Neural cell (in vitro differentiated cells): ENCODE results near the gene RASAL3. TPM values are rescaled to one million over a fixed set of nuclear protein-coding genes. Genes with fewer than 3 reads are reported as not detected.

Experiments used
- H2AFZ ChIP-seq: fragments of 200-600, 300-800 bp; sonication (generic), shearing (Covaris generic); 2 replicates; pipeline ENCODE4 v1.6.0; 2014; ENCODE audit warnings: low read depth, mild to moderate bottlenecking, antibody characterized with exemption, low read length, moderate library complexity
- H3F3A ChIP-seq: fragments of 200-600 bp; shearing (Covaris generic); 2 replicates; pipeline ENCODE4 v1.6.1; 2016; ENCODE audit warnings: mild to moderate bottlenecking, moderate library complexity, mixed read lengths, antibody characterized with exemption, low read length; ENCODE audit not compliant: insufficient read depth, poor library complexity, severe bottlenecking
- H3K27ac ChIP-seq: fragments of 200-600, 300-800 bp; sonication (generic), shearing (Covaris generic); 2 replicates; pipeline ENCODE4 v1.5.1; 2014; ENCODE audit warnings: mild to moderate bottlenecking, low read length, moderate library complexity
- H3K27me3 ChIP-seq: fragments of 300-800, 200-600 bp; sonication (generic), shearing (Covaris generic); 2 replicates; pipeline ENCODE4 v1.6.0; 2014; ENCODE audit warnings: mild to moderate bottlenecking, low read depth, low read length, moderate library complexity; ENCODE audit not compliant: insufficient read depth
- H3K36me3 ChIP-seq: fragments of 300-800, 200-600 bp; sonication (generic), shearing (Covaris generic); 2 replicates; pipeline ENCODE4 v1.5.1; 2014; ENCODE audit warnings: mild to moderate bottlenecking, antibody characterized with exemption, low read length, moderate library complexity; ENCODE audit not compliant: insufficient read depth
- H3K4me2 ChIP-seq: fragments of 300-800, 200-600 bp; sonication (generic), shearing (Covaris generic); 2 replicates; pipeline ENCODE4 v1.6.0; 2014; ENCODE audit warnings: mild to moderate bottlenecking, low read length
- H3K4me3 ChIP-seq: fragments of 300-800, 200-600 bp; sonication (generic), shearing (Covaris generic); 2 replicates; pipeline ENCODE4 v1.5.1; 2014; ENCODE audit warnings: mild to moderate bottlenecking, low read length, moderate library complexity
- H3K79me2 ChIP-seq: fragments of 200-600 bp; shearing (Covaris generic); replicated peaks from 2 replicates; pipeline ENCODE4 v1.6.0; 2014; ENCODE audit warnings: mild to moderate bottlenecking, low read length, moderate library complexity; ENCODE audit not compliant: insufficient read depth
- H3K9ac ChIP-seq: fragments of 300-800, 200-600 bp; sonication (generic), shearing (Covaris generic); 2 replicates; pipeline ENCODE4 v1.6.1; 2016; ENCODE audit warnings: mild to moderate bottlenecking, low read length, mixed read lengths
- H3K9me2 ChIP-seq: fragments of 200-600 bp; shearing (Covaris generic); 2 replicates; pipeline ENCODE4 v1.6.1; 2016; ENCODE audit warnings: mild to moderate bottlenecking, low read length, mixed read lengths; ENCODE audit not compliant: insufficient read depth
- H3K9me3 ChIP-seq: fragments of 200-600, 300-800 bp; sonication (generic), shearing (Covaris generic); 2 replicates; pipeline ENCODE4 v1.6.1; 2016; ENCODE audit warnings: mild to moderate bottlenecking, mixed run types, low read length, moderate library complexity, mixed read lengths
- H4K20me1 ChIP-seq: fragments of 200-600 bp; shearing (Covaris generic); 2 replicates; pipeline ENCODE4 v1.6.1; 2016; ENCODE audit warnings: mild to moderate bottlenecking, mixed run types; ENCODE audit not compliant: insufficient read depth
- CTCF ChIP-seq: fragments of 450-650 bp; IDR thresholded peaks from 2 replicates; pipeline ENCODE4 v1.5.1; 2014; ENCODE audit warnings: antibody characterized with exemption, mild to moderate bottlenecking, moderate library complexity; ENCODE audit not compliant: poor library complexity, severe bottlenecking
- EP300 ChIP-seq: fragments of 450-650 bp; conservative IDR thresholded peaks from 2 replicates; pipeline ENCODE4 v1.6.1; 2014; ENCODE audit warnings: antibody characterized with exemption, mild to moderate bottlenecking, moderate library complexity; ENCODE audit not compliant: poor library complexity, severe bottlenecking
- EZH2 ChIP-seq: fragments of 200-600, 300-800 bp; shearing (Covaris generic), sonication (generic); IDR thresholded peaks from 2 replicates; pipeline ENCODE4 v1.6.1; 2014; ENCODE audit warnings: antibody characterized with exemption, low read length, borderline replicate concordance, mild to moderate bottlenecking; ENCODE audit not compliant: insufficient read depth, poor library complexity, severe bottlenecking
- MXI1 ChIP-seq: fragments of 450-650 bp; conservative IDR thresholded peaks from 2 replicates; pipeline ENCODE4 v1.6.1; 2014; ENCODE audit warnings: antibody characterized with exemption, mild to moderate bottlenecking; ENCODE audit not compliant: poor library complexity, severe bottlenecking
- POLR2AphosphoS5 ChIP-seq: IDR thresholded peaks from 2 replicates; pipeline ENCODE4 v1.6.1; 2012
- RAD21 ChIP-seq: fragments of 450-650 bp; conservative IDR thresholded peaks from 2 replicates; pipeline ENCODE4 v1.6.1; 2014; ENCODE audit warnings: antibody characterized with exemption, mild to moderate bottlenecking, moderate library complexity
- SMC3 ChIP-seq: fragments of 450-650 bp; conservative IDR thresholded peaks from 2 replicates; pipeline ENCODE4 v1.6.1; 2014; ENCODE audit warnings: antibody characterized with exemption, mild to moderate bottlenecking, moderate library complexity; ENCODE audit not compliant: poor library complexity
- TAF1 ChIP-seq: IDR thresholded peaks from 2 replicates; pipeline ENCODE4 v1.6.1; 2012; ENCODE audit warnings: low read depth
- polyA plus RNA-seq: library from polyadenylated mRNA; depleted of rRNA; stranded (reverse); fragments of >200 nt; gene quantifications from 2 replicates; pipeline ENCODE4 v1.2.3, GENCODE V29; 2014
- TF ChIP-seq, protein P1 (sequence below): IDR thresholded peaks from 2 replicates; pipeline ENCODE4 v1.6.1; 2012; ENCODE audit warnings: borderline replicate concordance

Gene RASAL3
- polyA plus RNA-seq, 1 donor from 2014 or later: 1.1 TPM

DNA sequence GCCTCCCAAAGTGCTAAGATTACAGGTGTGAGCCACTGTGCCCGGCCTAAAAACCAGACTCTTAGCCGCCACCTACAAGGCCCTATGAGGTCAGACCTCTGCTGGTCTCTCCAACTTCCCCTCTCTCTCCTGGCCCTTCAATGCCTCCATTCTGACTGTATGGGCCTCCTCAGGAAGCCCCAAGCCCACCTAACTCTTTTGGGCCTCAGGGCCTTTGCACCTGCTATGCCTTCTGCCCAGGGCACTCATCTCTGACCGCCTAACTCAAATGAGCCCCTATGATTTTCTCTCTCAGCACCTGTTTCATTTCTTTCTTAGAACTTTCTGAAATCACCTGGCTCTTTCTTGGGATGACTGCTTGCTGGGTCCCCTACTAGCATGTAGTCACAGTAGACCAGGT, 21.0 kb downstream of the RASAL3 start:
- Histone ChIP-seq H4K20me1 (no peaks in the 10 kb centered on the region), H3K27ac (no peak overlapping the region), H3K9me3 (no peaks in the 10 kb centered on the region)

DNA sequence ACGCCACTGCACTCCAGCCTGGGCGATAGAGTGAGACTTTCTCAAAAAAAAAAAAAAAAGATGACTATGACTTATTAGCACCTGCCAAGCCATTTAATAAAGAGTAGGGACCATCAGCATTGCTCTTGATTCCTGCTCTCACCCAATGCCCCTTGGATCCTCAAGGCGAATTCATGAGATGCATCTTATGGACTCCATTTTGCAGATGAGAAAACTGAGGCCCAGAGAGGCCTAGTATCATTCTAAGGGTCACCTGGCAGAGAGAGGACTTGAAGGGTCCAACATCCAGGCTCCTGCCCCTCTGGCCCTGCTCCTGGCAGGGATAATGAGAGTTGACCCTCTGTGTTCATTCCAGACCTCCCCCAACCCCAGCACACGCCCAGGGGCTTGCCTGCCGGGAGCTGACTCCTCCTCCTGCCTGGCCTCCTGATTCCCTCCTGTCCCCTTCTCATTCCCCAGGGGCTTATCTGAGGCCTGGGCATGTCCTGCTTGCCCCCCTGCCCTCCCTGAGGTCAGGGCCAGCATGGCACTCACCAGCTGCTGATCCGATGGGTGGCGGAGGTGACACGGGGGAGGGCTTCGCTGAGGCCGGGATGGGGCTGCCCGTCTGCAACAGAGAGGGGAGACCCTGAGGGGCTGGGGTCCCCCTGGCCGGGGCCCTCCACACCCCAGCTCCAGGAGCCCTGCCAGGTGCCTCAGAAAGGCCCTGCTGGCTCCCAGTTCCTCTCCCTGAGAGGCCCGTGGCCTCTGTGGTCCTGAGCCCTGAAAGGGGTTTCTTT, 22.0 kb downstream of the RASAL3 start:
- Histone ChIP-seq H2AFZ (no peak overlapping the region), H3K27ac (no peak overlapping the region), H3K4me2 (no peak overlapping the region), H3K4me3 (no peak overlapping the region), H3K9me2 (no peaks in the 10 kb centered on the region), H3F3A (no peaks in the 10 kb centered on the region), H3K9me3 (no peaks in the 10 kb centered on the region), H3K27me3 (no peaks in the 10 kb centered on the region), H4K20me1 (no peaks in the 10 kb centered on the region), H3K9ac (no peak overlapping the region), H3K36me3 (no peaks in the 10 kb centered on the region), H3K79me2 (no peaks in the 10 kb centered on the region)
- TF ChIP-seq MXI1 (no peak), RAD21 (no peak)

More for the DNA sequence above, 21.0 kb downstream of the RASAL3 start:
- Histone ChIP-seq H3K27me3 (no peaks in the 10 kb centered on the region), H3K9ac (no peak overlapping the region), H3K36me3 (no peaks in the 10 kb centered on the region), H3K9me2 (no peaks in the 10 kb centered on the region), H3F3A (no peaks in the 10 kb centered on the region), H3K79me2 (no peaks in the 10 kb centered on the region), H3K4me2 (no peak overlapping the region), H3K4me3 (no peak overlapping the region), H2AFZ (no peak overlapping the region)
- no peak for TF ChIP-seq CTCF
- no peak for TF ChIP-seq SMC3
- no peak for TF ChIP-seq POLR2AphosphoS5
- no peak for TF ChIP-seq EP300
- no peak for TF ChIP-seq RAD21
- TF ChIP-seq EZH2: no peak
- TF ChIP-seq TAF1: no peak
- TF ChIP-seq, protein P1, sequence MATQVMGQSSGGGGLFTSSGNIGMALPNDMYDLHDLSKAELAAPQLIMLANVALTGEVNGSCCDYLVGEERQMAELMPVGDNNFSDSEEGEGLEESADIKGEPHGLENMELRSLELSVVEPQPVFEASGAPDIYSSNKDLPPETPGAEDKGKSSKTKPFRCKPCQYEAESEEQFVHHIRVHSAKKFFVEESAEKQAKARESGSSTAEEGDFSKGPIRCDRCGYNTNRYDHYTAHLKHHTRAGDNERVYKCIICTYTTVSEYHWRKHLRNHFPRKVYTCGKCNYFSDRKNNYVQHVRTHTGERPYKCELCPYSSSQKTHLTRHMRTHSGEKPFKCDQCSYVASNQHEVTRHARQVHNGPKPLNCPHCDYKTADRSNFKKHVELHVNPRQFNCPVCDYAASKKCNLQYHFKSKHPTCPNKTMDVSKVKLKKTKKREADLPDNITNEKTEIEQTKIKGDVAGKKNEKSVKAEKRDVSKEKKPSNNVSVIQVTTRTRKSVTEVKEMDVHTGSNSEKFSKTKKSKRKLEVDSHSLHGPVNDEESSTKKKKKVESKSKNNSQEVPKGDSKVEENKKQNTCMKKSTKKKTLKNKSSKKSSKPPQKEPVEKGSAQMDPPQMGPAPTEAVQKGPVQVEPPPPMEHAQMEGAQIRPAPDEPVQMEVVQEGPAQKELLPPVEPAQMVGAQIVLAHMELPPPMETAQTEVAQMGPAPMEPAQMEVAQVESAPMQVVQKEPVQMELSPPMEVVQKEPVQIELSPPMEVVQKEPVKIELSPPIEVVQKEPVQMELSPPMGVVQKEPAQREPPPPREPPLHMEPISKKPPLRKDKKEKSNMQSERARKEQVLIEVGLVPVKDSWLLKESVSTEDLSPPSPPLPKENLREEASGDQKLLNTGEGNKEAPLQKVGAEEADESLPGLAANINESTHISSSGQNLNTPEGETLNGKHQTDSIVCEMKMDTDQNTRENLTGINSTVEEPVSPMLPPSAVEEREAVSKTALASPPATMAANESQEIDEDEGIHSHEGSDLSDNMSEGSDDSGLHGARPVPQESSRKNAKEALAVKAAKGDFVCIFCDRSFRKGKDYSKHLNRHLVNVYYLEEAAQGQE: no peak
- TF ChIP-seq MXI1: no peak
